AG04449 (cell line): ENCODE measurements around the gene CD52.

Source experiments
- CTCF ChIA-PET: fragments of 350-600 bp; formaldehyde crosslinking; extraction: SDS; loops from one replicate; lab custom pipeline; 2021; ENCODE audit warnings: antibody characterized with exemption; lab: Yijun Ruan, JAX
- POLR2A ChIA-PET: fragments of 400-600, 350-600 bp; formaldehyde crosslinking; extraction: SDS; loops from one replicate; lab custom pipeline; 2020; ENCODE audit warnings: antibody characterized with exemption, inconsistent platforms; lab: Yijun Ruan, JAX
- DNase-seq: peaks from one replicate; pipeline ENCODE4 v3.0.0-alpha.2; 2010; ENCODE audit warnings: low read depth, low spot score
- H3K4me3 ChIP-seq: 2 replicates; pipeline ENCODE4 v1.5.1; 2011; ENCODE audit warnings: low read depth, mild to moderate bottlenecking, control low read depth, low read length
- TF ChIP-seq, protein P1 (sequence below): IDR thresholded peaks from one replicate; pipeline ENCODE4 v1.5.1; 2011; ENCODE audit warnings: mild to moderate bottlenecking, moderate library complexity, low read length, control low read depth, inconsistent platforms; ENCODE audit not compliant: insufficient read depth; ENCODE audit errors: missing control alignments

Gene CD52

DNA sequence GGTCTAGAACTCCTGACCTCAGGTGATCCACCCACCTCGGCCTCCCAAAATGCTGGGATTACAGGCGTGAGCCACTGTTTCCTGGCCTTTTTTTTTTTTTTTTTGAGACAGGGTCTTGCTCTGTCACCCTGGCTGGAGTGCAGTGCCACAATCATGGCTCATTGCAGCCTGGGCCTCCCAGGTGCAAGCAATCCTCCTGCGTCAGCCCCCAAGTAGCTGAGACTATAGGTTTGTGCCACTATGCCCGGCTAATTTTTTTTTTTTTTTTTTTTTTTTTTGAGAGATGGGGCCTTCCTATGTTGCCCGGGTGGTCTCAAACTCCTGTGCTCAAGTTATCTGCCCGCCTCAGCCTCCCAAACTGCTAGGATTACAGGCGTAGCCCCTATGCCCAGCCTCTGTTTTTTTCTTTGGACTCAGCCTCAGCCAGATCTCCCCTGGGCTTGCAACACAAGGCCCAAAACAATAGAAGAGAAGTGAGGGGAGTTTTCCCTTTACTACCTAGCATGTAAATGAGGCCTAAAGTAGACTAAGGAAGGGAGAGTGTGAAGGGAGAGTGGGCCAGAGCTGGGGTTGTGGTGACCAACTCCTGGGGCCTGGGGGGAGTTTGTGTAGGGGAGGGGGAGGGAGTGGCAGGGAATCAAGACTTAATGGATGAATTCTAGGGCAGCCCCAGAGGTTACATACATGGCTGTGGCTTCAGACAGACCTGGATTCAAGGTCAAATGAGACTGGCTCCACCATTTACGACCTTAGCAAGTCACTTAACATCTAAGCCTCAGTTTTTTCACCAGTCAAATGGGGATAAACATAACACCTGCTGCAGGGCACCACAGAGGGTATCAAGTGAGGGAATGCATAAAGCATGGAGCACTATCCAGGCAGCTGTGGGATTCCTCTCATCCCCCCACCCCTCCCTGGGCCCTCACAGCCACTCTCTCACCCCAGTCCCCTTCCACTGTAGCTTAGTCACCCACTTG, 1.6 kb upstream of the CD52 start:
- ChIA-PET CTCF (interaction anchor here (1.3 to 11.9 kb wide), 6 partner anchors 9 to 146 kb away, joined by 5 to 179 read pairs (median 10); partner anchors contain the start of genes SH3BGRL3, UBXN11 and ZNF593), POLR2A (no interaction called here)
- H3K4me3 ChIP-seq = no peak overlapping the region
- TF ChIP-seq, protein P1, sequence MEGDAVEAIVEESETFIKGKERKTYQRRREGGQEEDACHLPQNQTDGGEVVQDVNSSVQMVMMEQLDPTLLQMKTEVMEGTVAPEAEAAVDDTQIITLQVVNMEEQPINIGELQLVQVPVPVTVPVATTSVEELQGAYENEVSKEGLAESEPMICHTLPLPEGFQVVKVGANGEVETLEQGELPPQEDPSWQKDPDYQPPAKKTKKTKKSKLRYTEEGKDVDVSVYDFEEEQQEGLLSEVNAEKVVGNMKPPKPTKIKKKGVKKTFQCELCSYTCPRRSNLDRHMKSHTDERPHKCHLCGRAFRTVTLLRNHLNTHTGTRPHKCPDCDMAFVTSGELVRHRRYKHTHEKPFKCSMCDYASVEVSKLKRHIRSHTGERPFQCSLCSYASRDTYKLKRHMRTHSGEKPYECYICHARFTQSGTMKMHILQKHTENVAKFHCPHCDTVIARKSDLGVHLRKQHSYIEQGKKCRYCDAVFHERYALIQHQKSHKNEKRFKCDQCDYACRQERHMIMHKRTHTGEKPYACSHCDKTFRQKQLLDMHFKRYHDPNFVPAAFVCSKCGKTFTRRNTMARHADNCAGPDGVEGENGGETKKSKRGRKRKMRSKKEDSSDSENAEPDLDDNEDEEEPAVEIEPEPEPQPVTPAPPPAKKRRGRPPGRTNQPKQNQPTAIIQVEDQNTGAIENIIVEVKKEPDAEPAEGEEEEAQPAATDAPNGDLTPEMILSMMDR = no peak
- no peak for DNase-seq

DNA sequence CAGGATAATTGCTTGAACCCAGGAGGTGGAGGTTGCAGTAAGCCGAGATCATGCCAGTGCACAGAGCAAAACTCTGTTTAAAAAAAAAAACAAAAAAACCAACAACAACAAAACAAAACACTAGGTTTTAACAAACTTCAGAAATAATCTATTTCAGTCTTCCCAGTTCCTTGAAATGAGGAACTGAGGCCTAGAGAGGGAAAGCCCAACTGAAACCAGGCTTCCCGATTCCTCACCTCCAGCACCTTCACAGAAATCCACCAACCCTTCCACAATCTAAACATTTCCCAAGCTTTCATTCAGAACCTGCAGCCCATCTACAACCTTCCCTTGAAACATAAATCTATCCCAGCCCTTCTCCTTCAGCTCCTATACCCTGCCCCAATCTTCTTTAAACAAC, 612 bp upstream of the CD52 start:
- POLR2A ChIA-PET = no interaction called here
- H3K4me3 ChIP-seq = no peak overlapping the region
- TF ChIP-seq, protein P1 = no peak
- CTCF ChIA-PET = interaction anchor here (1.3 to 11.9 kb wide), 6 partner anchors 10 to 147 kb away, joined by 5 to 179 read pairs (median 10); partner anchors contain the start of genes SH3BGRL3, UBXN11 and ZNF593
- no peak for DNase-seq

DNA sequence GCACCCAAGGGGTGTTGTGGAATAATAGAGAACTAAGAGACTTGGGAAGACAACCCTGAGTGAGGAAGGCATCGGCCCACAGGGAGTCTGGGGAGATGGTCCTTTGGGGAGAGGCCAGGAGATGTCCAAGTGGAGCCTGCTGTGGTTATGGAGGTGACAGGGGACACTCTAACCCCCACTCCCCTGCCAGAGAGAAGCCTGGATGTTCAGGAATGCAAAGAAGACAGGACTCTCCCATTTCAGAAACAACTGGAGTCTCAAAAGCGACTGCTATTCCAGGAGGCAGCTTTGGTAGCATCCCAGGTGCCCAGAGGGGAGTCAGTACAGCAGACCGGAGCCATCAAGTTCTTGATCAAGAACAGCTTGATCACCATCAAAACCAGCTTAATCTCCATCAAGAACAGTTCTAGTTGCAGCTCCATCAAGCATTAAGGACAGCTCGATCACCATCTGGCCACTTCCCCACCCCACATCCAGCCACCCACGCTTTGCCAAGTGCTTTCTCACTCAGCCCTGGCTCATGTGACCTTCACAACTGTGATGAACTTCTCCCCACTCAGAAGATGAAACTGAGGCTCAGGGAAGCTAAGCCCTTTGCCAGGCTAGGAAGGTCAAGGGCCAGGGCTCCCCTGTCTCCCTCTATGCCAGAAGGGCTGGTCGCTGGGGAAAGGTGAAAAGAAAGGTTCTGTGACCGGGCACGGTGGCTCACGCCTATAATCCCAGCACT, 743 bp downstream of the CD52 start:
- POLR2A ChIA-PET = no interaction called here
- no peak overlapping the region for H3K4me3 ChIP-seq
- TF ChIP-seq, protein P1 = no peak
- CTCF ChIA-PET = interaction anchor here (1.2 to 11.9 kb wide), 9 partner anchors 11 to 153 kb away, joined by 4 to 179 read pairs (median 9); partner anchors contain the start of genes CEP85, SH3BGRL3, UBXN11 and ZNF593
- no peak for DNase-seq

DNA sequence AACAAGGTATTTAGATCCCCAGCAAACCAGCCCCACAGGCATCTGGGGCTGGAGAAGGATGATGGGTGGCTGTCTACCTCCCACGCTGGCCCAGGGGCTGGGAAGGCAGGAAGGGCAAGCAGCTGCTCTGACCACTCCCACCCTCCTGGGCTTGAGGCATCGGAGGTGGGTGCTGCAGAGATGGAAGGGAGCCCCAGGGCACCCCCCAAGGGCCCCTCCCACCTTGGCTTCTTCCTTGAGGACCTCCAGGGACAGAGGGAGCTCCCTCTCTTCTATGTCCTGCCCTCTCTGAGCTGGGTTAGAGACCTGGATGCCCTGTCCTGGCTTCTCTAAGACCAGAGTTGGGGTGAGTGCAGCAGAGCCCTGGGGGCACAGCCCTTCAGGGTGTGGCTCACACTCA, 3.1 kb downstream of the CD52 start:
- H3K4me3 ChIP-seq = no peak overlapping the region
- ChIA-PET POLR2A (interaction anchor here (1.3 kb wide), 1 partner anchor 151 kb away, joined by 4 read pairs; no protein-coding TSS in a partner anchor), CTCF (interaction anchor here (0.9 to 11.9 kb wide), 29 partner anchors 11 to 219 kb away, joined by 3 to 179 read pairs (median 9); partner anchors contain the start of genes C1orf232, CATSPER4, CEP85 and SH3BGRL3)
- TF ChIP-seq, protein P1 = no peak
- DNase-seq = no peak

DNA sequence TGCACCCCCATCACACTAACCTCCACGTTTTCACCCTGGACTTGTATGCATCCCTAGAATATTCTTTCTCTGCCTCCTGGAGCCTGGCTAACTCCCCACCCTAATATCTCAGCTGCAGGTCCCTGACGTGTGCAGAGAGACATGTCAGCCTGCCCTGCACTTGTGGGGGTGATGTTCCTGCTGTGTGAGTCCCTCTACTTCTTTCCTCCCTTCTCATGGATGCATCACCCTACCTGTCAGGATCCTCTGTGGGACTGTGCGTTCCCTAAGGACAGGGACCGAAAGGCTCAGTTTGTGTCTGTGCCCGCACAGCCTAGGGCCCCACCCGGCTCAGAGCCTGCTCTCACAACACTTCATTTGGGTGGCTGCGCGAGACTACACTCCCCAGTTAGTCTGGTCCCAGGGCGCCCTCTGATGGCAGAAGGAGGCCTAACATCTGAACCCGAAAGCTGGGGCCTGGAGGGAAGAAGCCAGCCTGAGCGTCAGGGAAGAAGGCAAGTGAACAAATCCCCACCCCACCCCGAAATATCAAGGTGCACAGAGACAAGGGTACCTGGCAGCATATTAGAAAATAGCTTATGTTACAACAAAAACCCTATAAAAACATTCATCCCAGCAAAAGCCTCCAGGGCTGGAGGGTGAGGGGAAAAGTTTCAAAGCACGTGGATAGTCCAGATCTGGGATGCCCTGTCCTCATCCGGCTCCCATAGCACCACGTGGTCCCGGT, 3.7 kb downstream of the CD52 start:
- TF ChIP-seq, protein P1 = peak; percentile 94
- POLR2A ChIA-PET = interaction anchor here (0.6 to 1.3 kb wide), 2 partner anchors 46 to 152 kb away, joined by 4 read pairs; no protein-coding TSS in a partner anchor
- CTCF ChIA-PET = interaction anchor here (0.6 to 11.9 kb wide), 48 partner anchors 10 to 242 kb away, joined by 3 to 179 read pairs (median 6); partner anchors contain the start of genes C1orf232, CATSPER4, CEP85 and CNKSR1
- DNase-seq = peak; percentile 24
- H3K4me3 ChIP-seq = no peak overlapping the region; the same call in 1 of the 2 replicates
